GM21576 (cell line): ENCODE measurements around the gene TRMT44.

ENCODE experiments used
- ATAC-seq: cut with Tn5 transposase; IDR thresholded peaks from one replicate; pipeline ENCODE4 v1.9.1; 2021; ENCODE audit warnings: mild to moderate bottlenecking, moderate library complexity; ENCODE audit not compliant: unreplicated experiment

TRMT44 gene

GRCh38 chr4:8433136-8433535, 7.4 kb upstream of the TRMT44 start:
- ATAC-seq: no peak

GRCh38 chr4:8434251-8435073, 6.1 kb upstream of the TRMT44 start:
- ATAC-seq: no peak

- peak; percentile 56 for ATAC-seq
Measured at GRCh38 chr4:8435656-8436121, 4.9 kb upstream of the TRMT44 start.

- no peak for ATAC-seq
Measured at GRCh38 chr4:8437281-8437680, 3.3 kb upstream of the TRMT44 start.

GRCh38 chr4:8438743-8439142, 1.8 kb upstream of the TRMT44 start:
- ATAC-seq: no peak

GRCh38 chr4:8439168-8439567, 1.4 kb upstream of the TRMT44 start:
- ATAC-seq: no peak

GRCh38 chr4:8439914-8440491, 574 bp upstream of the TRMT44 start:
- peak; percentile 24 for ATAC-seq

- no peak for ATAC-seq
Measured at GRCh38 chr4:8441499-8442091, 1.0 kb downstream of the TRMT44 start.

- no peak for ATAC-seq
Measured at GRCh38 chr4:8442596-8443358, 2.2 kb downstream of the TRMT44 start.

GRCh38 chr4:8443801-8444200, 3.2 kb downstream of the TRMT44 start:
- no peak for ATAC-seq

- no peak for ATAC-seq
Measured at GRCh38 chr4:8446122-8446521, 5.5 kb downstream of the TRMT44 start.

GRCh38 chr4:8451440-8452182, 11.0 kb downstream of the TRMT44 start:
- no peak for ATAC-seq

- no peak for ATAC-seq
Measured at GRCh38 chr4:8453957-8454356, 13.4 kb downstream of the TRMT44 start.

- ATAC-seq: no peak
Measured at GRCh38 chr4:8457646-8458252, 17.2 kb downstream of the TRMT44 start.

GRCh38 chr4:8459867-8460445, 19.4 kb downstream of the TRMT44 start:
- no peak for ATAC-seq

- no peak for ATAC-seq
Measured at GRCh38 chr4:8461086-8461485, 20.5 kb downstream of the TRMT44 start.

- no peak for ATAC-seq
Measured at GRCh38 chr4:8461616-8462015, 21.0 kb downstream of the TRMT44 start.

- ATAC-seq: no peak
Measured at GRCh38 chr4:8463811-8464210, 23.2 kb downstream of the TRMT44 start.

GRCh38 chr4:8464381-8464780, 23.8 kb downstream of the TRMT44 start:
- ATAC-seq: no peak
